ENCODE data around the gene CGB2.
"Not testable (repeated sequence)": the region's sequence is repeated elsewhere in the genome, so short reads cannot be mapped to it uniquely, and the experiment has no call there.

Gene CGB2

DNA sequence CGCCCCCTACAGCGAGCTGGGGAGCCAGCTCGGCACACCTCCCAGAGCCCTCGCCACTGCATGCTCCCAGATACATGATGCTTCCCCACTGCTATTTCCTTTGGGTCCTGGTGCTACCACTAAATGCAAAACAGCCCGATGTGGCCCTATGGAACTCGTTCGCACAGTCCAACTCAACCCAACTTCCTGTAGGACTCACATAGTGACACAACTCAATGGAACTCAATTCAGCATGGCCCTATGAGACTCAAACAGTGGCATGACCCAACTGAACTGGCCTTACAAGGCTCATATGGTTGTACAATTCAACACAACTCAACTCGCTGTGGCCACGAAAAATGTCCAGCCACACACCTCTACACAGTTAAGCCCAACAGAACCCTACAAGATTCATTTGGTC is 37.3 kb downstream of the CGB2 start:
- Mint-ChIP-seq H3K4me3 (no peak overlapping the region), H3K9me3 (no peaks in the 10 kb centered on the region), H3K27me3 (peaks cover 75% of the 10 kb centered on the region), H3K27ac (ENCODE audit: low read depth) (no peak overlapping the region), H3K4me1 (peaks cover 12% of the 10 kb centered on the region), H3K36me3 (ENCODE audit: insufficient read depth) (peaks cover 2% of the 10 kb centered on the region)
- ATAC-seq (replicated peaks; ENCODE audit: extremely low read depth, poor library complexity, severe bottlenecking), result no peak
- no peak for DNase-seq (ENCODE audit: low spot score in 2 of 2)

DNA sequence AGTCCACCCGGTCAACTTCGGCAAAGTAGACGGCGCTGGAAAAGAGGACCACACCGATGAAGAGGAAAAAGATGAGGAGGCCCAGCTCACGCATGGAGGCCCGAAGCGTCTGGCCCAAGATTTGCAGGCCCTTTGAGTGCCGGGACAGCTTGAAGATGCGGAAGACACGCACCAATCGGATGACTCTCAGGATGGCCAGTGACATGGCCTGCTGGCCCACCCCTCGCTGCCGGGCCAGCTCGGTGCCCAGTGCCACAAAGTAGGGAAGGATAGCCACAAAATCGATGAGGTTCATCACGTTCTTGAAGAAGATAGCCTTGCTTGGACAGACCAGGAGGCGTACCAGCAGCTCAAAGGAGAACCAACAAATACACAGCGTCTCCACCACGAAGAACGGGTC is 38.7 kb downstream of the CGB2 start:
- Mint-ChIP-seq H3K4me3 (no peak overlapping the region), H3K27ac (ENCODE audit: low read depth) (no peak overlapping the region), H3K27me3 (peaks cover 83% of the 10 kb centered on the region), H3K4me1 (peaks cover 16% of the 10 kb centered on the region), H3K36me3 (ENCODE audit: insufficient read depth) (peaks cover 2% of the 10 kb centered on the region), H3K9me3 (no peaks in the 10 kb centered on the region)
- DNase-seq (ENCODE audit: low spot score in 2 of 2) (no peak), ATAC-seq (replicated peaks; ENCODE audit: extremely low read depth, poor library complexity, severe bottlenecking) (no peak)

DNA sequence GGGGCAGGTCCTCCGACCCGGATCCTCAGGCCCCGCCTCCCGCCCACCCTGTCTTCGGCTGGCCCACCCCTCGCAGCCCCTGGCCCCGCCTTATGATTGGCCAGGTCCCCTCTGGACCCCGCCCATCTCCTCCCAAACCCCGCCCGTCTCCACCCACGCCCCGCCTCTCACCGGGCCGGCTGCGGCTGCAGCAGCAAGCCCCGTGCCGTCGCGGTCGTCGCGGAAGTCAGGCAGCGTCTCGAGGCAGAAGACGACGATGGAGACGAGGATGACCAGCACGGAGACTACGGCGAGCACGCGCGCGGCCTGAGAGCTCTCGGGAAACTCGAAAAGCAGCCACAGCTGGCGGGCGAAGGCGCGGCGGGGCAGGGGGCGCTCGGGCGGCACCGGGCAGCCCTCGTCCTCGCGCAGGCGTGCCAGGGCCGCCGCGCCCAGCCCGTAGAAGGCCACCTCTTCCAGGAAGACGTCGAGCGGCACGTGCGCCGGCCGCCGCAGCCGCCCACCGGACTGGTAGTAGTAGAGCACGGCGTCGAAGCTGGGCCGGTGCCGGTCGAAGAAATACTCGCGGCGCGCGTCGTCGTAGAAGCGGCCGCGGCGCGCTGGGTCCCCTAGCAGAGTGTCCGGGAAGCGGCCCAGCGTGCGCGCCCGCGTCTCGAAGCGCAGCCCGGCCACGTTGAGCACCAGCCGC is 40.3 kb downstream of the CGB2 start:
- Mint-ChIP-seq H3K27me3 (peaks cover 79% of the 10 kb centered on the region), H3K27ac (ENCODE audit: low read depth) (no peak overlapping the region), H3K4me3 (no peak overlapping the region), H3K36me3 (ENCODE audit: insufficient read depth) (peaks cover 4% of the 10 kb centered on the region), H3K9me3 (no peaks in the 10 kb centered on the region), H3K4me1 (peaks cover 17% of the 10 kb centered on the region)
- DNase-seq (ENCODE audit: low spot score in 2 of 2) (no peak), ATAC-seq (replicated peaks; ENCODE audit: extremely low read depth, poor library complexity, severe bottlenecking) (no peak)

DNA sequence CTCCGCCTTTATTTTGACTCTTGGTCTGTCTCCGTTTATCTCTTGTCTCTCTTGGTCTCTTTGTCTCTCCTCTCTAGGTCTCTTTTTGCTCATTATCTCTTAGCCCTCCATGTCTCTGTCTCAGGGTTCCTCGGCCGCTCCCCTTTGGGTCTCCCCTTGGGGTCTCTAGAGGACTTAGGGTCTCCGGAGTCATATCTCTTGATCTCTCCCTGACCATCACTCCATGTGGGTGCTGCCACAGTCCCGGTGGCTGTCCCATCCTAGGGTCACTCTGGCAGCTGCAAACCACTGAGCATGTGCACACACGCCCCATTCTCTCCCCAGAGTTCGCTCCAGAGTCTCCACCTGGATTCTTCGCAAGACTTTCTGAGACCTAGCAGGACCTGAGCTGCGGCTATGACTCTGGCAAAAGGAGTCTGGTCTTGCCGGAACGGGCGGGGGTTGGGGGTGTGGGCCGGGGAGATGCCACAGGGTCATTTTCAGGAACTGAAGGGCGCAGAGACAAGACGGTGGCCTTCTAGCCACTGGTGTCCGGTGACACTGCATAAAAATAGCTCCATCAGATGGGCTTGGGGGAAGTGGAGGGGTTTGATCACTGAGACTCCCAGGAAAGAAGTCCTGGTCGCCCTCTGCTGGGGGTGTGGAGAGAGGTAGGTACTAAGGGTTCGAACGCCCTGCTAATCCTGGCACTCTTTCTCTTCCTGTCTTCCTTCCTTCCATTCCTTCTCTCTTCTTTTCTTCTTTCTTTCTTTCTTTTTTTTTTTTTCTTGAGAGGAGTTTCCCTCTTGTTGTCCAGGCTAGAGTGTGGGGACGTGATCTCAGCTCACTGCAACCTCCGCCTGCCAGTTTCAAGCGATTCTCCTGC is 42.1 kb downstream of the CGB2 start:
- H3K27ac Mint-ChIP-seq (ENCODE audit: low read depth), result no peak overlapping the region
- H3K4me1 Mint-ChIP-seq, result peaks cover 17% of the 10 kb centered on the region
- no peak for ATAC-seq (replicated peaks; ENCODE audit: extremely low read depth, poor library complexity, severe bottlenecking)
- peaks cover 67% of the 10 kb centered on the region for H3K27me3 Mint-ChIP-seq
- no peak for DNase-seq (ENCODE audit: low spot score in 2 of 2)
- peaks cover 4% of the 10 kb centered on the region for H3K36me3 Mint-ChIP-seq (ENCODE audit: insufficient read depth)
- H3K4me3 Mint-ChIP-seq, result peak overlapping the region; percentile 51
- no peaks in the 10 kb centered on the region for H3K9me3 Mint-ChIP-seq

DNA sequence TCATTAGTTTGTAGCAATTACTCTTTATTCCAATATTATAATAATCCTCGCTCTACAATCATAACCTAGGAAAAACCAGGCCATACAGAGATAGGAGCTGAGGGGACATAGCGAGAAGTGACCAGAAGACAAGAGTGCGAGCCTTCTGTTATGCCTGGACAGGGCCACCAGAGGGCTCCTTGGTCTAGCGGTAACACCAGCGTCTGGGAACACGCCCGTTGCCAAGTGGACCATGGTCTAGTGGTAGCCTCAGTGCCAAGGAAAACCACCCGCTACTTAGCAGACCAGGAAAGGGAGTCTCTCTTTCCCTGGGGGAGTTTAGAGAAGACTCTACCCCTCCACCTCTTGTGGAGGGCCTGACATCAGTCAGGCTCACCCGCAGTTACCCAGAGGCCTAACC is 43.2 kb downstream of the CGB2 start:
- H3K27me3 Mint-ChIP-seq, result peaks cover 56% of the 10 kb centered on the region
- not testable (repeated sequence) for H3K36me3 Mint-ChIP-seq (ENCODE audit: insufficient read depth); H3K9me3 Mint-ChIP-seq; ATAC-seq (replicated peaks; ENCODE audit: extremely low read depth, poor library complexity, severe bottlenecking); DNase-seq (ENCODE audit: low spot score in 2 of 2); H3K27ac Mint-ChIP-seq (ENCODE audit: low read depth); H3K4me3 Mint-ChIP-seq
- H3K4me1 Mint-ChIP-seq, result peaks cover 17% of the 10 kb centered on the region

DNA sequence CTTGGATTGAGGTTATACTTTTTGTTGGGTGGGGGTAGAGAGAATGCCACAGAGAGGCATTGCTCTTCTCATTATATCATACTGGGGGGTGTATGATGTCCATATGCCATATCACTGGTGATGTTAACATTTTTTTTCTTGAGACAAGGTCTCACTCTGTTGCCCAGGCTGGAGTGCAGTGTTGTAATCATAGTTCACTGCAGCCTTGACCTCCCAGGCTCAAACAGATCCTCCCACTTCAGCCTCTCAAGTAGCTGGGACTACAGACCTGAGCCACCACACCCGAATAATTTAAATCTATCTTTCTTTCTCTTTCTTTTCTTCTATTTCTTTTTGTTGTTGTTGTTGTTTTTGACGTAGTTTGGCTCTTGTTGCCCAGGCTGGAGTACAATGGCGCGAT is 48.7 kb downstream of the CGB2 start:
- Mint-ChIP-seq H3K27ac (ENCODE audit: low read depth) (no peak overlapping the region), H3K36me3 (ENCODE audit: insufficient read depth) (peaks cover 8% of the 10 kb centered on the region), H3K4me3 (no peak overlapping the region), H3K9me3 (no peaks in the 10 kb centered on the region), H3K27me3 (peaks cover 12% of the 10 kb centered on the region), H3K4me1 (peaks cover 7% of the 10 kb centered on the region)
- ATAC-seq (replicated peaks; ENCODE audit: extremely low read depth, poor library complexity, severe bottlenecking) (no peak), DNase-seq (ENCODE audit: low spot score in 2 of 2) (no peak)

DNA sequence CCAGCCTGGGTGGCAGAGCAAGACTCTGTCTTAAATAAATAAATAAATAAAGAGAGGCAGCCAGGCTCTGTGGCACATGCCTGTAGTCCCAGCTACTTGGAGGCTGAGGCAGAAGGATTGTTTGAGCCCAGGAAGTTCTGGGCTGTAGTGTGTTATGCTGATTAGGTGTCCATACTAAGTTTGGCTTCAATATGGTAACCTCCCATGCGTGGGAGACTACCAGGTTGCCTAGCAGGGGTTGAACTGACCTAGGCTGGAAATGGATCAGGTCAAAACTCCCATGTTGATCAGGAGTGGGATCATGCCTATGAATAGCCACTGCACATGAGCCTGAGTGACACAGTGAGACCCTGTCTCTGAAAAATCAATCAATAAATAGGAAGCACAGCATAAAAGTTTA is 49.6 kb downstream of the CGB2 start:
- ATAC-seq (replicated peaks; ENCODE audit: extremely low read depth, poor library complexity, severe bottlenecking), result no peak
- DNase-seq (ENCODE audit: low spot score in 2 of 2), result no peak
- Mint-ChIP-seq H3K27me3 (peaks cover 3% of the 10 kb centered on the region), H3K36me3 (ENCODE audit: insufficient read depth) (peaks cover 15% of the 10 kb centered on the region), H3K4me3 (no peak overlapping the region), H3K9me3 (no peaks in the 10 kb centered on the region), H3K27ac (ENCODE audit: low read depth) (no peak overlapping the region), H3K4me1 (peaks cover 9% of the 10 kb centered on the region)

Data from central memory CD8-positive, alpha-beta T cell (primary cell).